Measurements from ENCODE around the gene ZNF804A. TPM values are rescaled to one million over a fixed set of nuclear protein-coding genes. Genes with fewer than 3 reads are reported as not detected.

The ZNF804A gene
- total RNA-seq, 1 donor from 2014 or later, result not detected

DNA sequence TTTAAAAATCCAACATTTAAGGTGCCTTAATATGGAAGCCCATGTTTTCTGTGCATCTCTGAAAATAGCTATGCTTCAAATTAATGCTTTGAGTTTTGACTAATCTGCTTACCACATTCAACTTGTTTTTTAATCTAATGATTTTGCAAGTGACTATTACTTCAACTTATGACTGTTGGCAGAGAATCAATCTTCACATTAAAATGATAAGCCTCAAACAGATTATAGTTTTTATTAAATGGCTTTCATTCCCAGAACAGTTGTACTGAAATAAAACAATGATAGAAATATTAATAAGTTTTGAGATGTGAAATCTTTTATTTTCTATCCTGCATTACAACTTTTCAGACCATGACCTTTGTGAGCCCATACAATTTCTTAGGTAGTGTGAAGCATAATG is 347.5 kb downstream of the ZNF804A start:
- ATAC-seq, result no peak

DNA sequence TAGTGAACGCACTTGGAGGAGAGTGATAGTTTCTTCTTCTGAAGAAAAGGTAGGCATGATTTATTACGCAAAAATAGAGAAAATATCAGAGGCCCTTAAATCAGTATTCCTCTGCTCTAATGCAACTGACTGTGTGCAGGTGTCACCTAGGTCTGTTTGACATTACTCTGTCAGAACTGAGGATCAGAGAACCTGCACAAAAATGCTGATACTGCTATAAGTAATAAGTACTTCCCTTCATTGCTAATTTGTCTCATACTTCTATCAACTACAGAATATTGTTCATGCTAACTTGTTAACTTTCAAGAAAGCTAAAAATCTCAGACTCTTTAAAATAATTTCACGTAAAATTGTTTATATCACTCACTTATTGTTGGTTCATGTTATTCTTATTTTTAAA is 358.5 kb downstream of the ZNF804A start:
- ATAC-seq, result no peak

DNA sequence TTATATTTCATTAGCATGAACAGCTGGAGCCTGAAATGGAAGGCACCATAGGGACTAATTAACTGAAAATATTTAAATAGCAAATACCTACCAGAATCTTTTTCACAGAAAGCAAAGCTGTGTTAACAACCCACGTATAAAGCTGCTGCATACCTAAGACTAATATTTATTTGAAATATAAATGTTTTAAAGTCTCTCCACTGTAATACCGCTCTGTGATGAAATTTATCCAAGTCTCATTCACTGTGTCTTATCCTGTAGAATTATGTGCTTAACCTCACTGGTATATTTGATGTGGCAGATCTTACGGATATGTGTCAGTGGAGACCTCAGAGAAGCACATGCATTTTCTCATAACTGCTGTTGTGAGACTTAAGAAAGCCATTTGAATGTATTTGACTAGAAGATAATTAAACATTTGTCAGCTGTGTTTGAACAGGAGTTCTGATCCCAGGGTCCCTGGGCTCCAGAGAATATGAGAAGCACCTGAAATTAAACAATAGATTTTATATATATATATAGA is 373.3 kb downstream of the ZNF804A start:
- ATAC-seq, result no peak
